ENCODE measurements around the gene GPR171.
"Not testable (repeated sequence)": the region's sequence is repeated elsewhere in the genome, so short reads cannot be mapped to it uniquely, and the experiment has no call there.

Gene GPR171

GRCh38 chr3:151175952-151176351 is 27.1 kb downstream of the GPR171 start:
- no peak for DNase-seq (ENCODE audit: low read depth)

- DNase-seq (ENCODE audit: low read depth), result no peak
These were observed 28.7 kb downstream of the GPR171 start for GRCh38 chr3:151174351-151174750.

- no peak for DNase-seq (ENCODE audit: low read depth)
These were observed 31.8 kb downstream of the GPR171 start for GRCh38 chr3:151171145-151171757.

DNA sequence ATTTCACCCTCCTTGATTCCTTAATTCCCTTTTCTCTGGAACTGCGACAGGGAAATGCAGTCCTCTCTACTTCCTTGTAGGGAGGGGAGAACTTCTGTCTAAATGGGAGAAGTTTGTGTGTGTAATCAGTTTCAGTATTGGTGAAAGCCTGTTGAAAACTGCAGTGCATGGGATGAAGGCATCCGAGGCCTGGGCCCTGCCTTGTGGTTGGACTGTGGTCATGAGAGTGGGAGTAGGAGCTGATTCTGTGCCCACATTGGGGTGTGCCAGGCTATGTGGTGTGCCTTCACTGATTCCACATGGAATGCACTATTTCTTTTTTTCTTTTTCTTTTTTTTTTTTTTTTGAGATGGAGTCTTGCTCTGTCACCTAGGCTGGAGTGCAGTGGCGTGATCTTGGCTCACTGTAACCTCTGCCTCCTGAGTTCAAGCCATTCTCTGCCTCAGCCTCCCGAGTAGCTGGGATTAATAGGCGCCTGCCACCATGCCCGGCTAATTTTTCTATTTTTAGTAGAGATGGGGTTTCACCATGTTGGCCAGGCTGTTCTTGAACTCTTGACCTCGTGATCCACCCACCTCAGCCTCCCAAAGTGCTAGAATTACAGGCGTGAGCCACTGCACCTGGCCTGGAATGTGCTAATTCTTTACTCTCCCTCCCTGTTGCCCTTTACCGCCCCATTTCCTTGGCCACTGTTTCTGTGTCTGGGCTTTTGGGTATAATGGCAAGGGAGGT is 32.9 kb downstream of the GPR171 start:
- not testable (repeated sequence) for DNase-seq (ENCODE audit: low read depth)

DNA sequence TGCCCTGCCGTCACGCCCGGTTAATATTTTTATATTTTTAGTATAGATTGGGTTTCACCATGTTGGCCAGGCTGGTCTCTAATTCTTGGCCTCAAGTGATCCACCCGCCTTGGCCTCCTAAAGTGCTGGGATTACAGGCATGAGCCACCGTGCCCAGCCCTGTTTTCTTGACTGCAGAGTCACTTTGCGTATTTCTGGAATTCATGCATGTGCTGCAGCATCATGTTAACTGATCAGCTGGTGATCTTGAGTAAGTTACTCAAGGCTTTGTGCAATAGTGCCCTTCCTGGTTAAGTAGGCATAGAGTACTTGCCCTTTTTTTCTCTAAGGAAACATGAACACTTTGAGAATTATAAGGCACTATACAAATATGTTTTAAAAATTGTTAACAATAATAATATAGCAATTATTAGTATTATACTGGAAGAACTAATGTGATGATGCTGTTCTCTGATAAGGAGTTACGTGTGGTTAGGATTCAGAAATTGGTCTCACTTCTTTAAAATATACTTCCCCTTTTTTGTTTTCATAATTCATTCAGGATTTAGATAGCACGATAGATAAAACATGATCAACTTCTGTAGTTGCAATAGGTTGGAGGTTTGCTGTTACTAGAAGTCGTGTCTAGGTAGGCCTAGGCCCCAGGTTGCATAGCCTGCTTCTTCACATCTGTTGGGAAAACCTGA is 33.6 kb downstream of the GPR171 start:
- no peak for DNase-seq (ENCODE audit: low read depth)

GRCh38 chr3:151168269-151169094 is 34.5 kb downstream of the GPR171 start:
- peak; percentile 81 for DNase-seq (ENCODE audit: low read depth)

DNA sequence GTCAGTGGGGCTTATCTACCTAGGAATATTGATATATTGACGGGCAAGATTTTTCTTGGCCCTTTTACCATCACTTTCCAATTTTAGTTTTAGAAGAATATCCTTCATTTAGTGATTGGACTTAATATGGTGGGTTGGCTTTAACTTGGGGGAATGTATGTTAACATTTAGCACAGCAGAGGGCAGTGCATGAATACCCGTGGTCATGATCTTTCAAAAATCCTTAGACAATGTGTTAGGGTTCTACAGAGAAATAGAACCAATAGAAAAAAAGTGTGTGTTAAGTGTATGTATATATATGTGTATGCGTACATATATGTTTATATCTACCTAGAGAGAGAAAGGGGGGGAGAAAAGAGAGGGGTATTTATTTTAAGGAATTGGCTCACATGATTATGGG is 36.9 kb downstream of the GPR171 start:
- DNase-seq (ENCODE audit: low read depth), result no peak

GRCh38 chr3:151165226-151165625 is 37.8 kb downstream of the GPR171 start:
- DNase-seq (ENCODE audit: low read depth), result no peak

DNA sequence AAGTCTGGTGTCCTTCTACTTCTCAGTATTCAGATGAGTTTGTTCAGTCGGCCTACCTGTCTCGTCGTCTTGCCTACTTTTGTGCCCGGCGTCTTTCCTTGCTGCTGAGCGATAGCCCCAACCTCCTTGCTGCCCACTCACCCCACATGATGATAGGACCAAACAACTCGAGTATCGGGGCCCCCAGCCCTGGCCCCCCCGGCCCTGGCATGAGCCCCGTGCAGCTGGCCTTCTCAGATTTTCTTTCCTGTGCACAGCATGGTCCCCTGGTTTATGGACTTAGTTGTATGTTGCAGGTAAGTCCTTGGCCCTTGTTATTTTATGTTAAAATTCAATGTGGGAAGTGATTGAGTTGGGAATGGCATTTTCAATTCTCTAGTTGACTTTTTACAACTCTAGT is 43.2 kb downstream of the GPR171 start:
- DNase-seq (ENCODE audit: low read depth), result no peak

DNA sequence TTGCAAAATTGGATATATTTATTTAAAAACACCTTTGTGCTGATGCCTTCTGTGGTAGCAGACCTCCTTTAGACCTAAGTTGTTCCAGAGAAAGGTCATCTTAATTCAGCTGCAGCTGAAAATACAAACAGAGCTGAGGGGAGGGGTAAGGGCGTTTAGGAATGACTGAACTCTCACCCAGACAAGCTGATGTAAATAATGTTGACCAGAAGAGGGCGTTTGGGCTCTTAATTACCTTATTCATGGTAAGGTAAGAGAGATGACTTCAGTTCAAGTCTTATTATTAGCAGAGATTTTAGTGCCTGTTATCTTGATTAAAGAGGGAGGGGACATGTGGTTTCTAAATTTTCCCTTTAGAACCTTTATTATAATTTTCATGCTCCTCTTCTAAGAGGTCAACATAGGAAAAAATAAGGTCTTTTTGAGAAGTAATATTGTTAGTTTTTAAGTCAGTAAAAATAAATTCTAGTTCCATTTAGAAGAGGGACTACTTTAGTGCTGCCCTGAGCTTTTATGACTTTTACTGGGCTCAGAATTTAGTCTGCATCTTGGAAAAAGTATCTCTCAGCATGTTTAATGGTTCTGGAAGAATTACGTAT is 46.3 kb downstream of the GPR171 start:
- no peak for DNase-seq (ENCODE audit: low read depth)

- DNase-seq (ENCODE audit: low read depth), result no peak
These were observed 47.4 kb downstream of the GPR171 start for GRCh38 chr3:151155409-151156128.

DNA sequence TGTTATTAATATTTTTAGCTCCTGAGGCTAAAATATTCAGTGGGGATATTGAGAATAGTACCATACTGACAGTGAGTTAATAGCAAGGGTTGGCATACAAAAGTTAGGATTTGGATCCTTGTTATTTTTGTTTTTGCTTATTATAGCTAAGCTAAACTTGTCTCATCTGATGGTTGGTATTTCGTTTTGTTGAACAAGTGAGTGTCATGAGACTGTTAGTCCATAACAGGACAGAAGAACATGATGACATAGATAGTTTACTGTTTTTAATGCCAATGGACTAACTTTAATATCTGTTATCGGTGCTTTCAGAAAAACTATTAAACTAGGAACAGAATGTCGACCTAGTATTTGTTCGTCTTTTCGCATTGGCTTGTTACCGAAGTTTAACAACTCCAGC is 48.5 kb downstream of the GPR171 start:
- DNase-seq (ENCODE audit: low read depth), result no peak

DNA sequence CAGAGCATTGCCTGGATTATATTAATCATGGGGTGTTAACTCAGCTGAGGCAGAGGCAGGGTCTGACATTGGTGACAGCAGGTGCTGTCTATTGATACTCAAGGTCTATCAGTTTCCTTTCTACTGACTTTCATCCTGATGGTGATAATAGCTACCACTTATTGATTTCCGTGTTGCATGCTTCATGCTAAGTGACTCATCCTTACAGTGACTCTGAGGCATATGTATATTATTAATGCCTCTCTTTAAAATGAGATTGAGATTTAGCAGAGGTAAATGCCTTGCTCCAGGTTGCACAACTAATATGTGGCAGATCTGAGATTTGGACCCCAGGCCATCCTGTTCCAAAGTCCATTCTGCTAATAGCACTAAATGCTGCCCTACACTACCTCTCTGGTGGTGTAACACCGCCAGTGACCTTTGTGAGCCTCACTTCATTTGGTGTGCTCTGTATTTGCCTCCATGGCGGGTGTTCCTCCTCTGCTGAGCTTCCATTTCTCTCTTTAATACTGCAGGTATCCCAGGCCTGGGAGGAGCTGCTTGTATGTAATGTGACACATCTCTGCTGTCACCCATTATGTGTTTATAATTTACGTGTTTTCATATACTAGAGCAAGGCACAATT is 50.4 kb downstream of the GPR171 start:
- DNase-seq (ENCODE audit: low read depth), result no peak

Measured in activated T-cell treated with anti-CD3 and anti-CD28 coated beads for 1 hour (primary cell).